Lower lobe of right lung (tissue), 2 donors: Measurements from ENCODE around the gene DRGX. TPM values are rescaled to one million over a fixed set of nuclear protein-coding genes. Genes with fewer than 3 reads are reported as not detected.

Source experiments
- ATAC-seq, 2 donors: fragments of 200-7000 bp; cut with Tn5 transposase; one replicate each; pipeline ENCODE4 v1.9.1; 2020 to 2022; ENCODE audit warnings: mild to moderate bottlenecking in 2 of 2, moderate library complexity in 2 of 2
- DNase-seq: peaks from one replicate; pipeline ENCODE4 v3.0.0-alpha.2; 2020
- H3K27ac ChIP-seq: fragments of 200-600 bp; one replicate; pipeline ENCODE4 v1.8.0; 2022
- H3K27me3 ChIP-seq: fragments of 200-600 bp; one replicate; pipeline ENCODE4 v1.8.0; 2022; ENCODE audit warnings: low read depth
- H3K36me3 ChIP-seq: fragments of 200-600 bp; one replicate; pipeline ENCODE4 v1.8.0; 2022; ENCODE audit warnings: mild to moderate bottlenecking
- H3K4me1 ChIP-seq: fragments of 200-600 bp; one replicate; pipeline ENCODE4 v1.8.0; 2022
- H3K4me3 ChIP-seq: fragments of 200-600 bp; one replicate; pipeline ENCODE4 v1.8.0; 2022; ENCODE audit warnings: mild to moderate bottlenecking
- H3K9me3 ChIP-seq: fragments of 200-600 bp; one replicate; pipeline ENCODE4 v1.8.0; 2022
- intact Hi-C: fragments of 100-400 bp; cut with DNase I; formaldehyde crosslinking; loops from one replicate; pipeline ENCODE4 v1.11.0; 2022
- total RNA-seq: library from RNA; stranded (reverse); fragmentation: NEBNext Ultra II Directional; extraction: Animal tissue kit (Norgen Biotek cat#: 25700); gene quantifications from one replicate; pipeline ENCODE4 v1.2.1, GENCODE V29; 2021
- TF ChIP-seq, protein P1 (sequence below): fragments of 200-600 bp; IDR thresholded peaks from one replicate; pipeline ENCODE4 v1.8.0; 2022; ENCODE audit warnings: antibody characterized with exemption, mild to moderate bottlenecking
- donor health status: DM: no; HTN: yes; CAD: no; lungs with severe emphysema.

Gene DRGX
- total RNA-seq, 1 donor from 2014 or later = not detected

DNA sequence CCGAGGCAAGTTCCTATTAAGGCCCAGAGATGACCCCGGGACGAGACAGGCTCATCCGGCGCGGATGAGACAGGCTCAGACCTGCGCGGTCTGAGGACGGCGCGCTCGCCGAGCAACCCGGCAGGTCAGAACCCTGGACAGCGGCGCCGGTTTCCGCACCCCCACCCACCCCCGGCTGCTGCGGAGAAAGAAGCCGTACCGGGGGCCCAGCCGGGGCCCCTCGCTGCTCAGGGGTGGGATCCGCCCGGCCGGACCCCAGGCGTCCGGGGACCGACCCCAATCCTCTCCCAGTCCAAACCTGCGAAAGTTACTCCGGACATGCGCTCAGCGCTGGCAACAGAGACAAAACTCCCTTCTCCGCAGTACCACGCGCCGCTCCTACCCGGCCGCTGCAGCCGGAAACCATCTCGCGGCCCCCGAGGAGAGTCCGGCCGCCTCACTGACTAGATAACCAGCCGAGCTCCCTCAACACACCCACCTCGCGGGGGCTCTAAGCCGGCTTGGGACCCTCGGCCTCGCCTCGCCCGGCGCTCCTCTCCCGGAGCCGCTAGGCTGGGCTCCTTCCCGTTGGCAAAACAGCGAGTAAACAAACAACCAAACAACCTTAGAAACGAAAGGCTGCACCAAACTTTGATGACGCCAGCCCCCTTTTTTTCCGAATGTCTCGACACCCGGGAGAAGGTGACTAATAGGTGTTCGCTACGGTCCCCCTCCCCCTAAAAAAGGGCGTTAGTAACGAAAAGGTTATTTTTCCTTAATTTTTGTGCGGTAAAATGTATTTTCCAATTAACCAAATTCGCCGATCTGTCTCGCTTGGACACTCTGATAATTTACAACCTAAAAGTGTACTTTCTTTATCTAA is 2.3 kb upstream of the DRGX start:
- DNase-seq = peak; percentile 67
- Histone ChIP-seq H3K4me3 (peak overlapping the region; percentile 34), H3K9me3 (no peaks in the 10 kb centered on the region), H3K27me3 (peaks cover 83% of the 10 kb centered on the region), H3K4me1 (peaks cover 29% of the 10 kb centered on the region), H3K36me3 (no peaks in the 10 kb centered on the region), H3K27ac (no peak overlapping the region)
- intact Hi-C loops = no loop called here
- peak; percentile 87 to 90 for ATAC-seq
- TF ChIP-seq, protein P1, sequence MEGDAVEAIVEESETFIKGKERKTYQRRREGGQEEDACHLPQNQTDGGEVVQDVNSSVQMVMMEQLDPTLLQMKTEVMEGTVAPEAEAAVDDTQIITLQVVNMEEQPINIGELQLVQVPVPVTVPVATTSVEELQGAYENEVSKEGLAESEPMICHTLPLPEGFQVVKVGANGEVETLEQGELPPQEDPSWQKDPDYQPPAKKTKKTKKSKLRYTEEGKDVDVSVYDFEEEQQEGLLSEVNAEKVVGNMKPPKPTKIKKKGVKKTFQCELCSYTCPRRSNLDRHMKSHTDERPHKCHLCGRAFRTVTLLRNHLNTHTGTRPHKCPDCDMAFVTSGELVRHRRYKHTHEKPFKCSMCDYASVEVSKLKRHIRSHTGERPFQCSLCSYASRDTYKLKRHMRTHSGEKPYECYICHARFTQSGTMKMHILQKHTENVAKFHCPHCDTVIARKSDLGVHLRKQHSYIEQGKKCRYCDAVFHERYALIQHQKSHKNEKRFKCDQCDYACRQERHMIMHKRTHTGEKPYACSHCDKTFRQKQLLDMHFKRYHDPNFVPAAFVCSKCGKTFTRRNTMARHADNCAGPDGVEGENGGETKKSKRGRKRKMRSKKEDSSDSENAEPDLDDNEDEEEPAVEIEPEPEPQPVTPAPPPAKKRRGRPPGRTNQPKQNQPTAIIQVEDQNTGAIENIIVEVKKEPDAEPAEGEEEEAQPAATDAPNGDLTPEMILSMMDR = no peak

DNA sequence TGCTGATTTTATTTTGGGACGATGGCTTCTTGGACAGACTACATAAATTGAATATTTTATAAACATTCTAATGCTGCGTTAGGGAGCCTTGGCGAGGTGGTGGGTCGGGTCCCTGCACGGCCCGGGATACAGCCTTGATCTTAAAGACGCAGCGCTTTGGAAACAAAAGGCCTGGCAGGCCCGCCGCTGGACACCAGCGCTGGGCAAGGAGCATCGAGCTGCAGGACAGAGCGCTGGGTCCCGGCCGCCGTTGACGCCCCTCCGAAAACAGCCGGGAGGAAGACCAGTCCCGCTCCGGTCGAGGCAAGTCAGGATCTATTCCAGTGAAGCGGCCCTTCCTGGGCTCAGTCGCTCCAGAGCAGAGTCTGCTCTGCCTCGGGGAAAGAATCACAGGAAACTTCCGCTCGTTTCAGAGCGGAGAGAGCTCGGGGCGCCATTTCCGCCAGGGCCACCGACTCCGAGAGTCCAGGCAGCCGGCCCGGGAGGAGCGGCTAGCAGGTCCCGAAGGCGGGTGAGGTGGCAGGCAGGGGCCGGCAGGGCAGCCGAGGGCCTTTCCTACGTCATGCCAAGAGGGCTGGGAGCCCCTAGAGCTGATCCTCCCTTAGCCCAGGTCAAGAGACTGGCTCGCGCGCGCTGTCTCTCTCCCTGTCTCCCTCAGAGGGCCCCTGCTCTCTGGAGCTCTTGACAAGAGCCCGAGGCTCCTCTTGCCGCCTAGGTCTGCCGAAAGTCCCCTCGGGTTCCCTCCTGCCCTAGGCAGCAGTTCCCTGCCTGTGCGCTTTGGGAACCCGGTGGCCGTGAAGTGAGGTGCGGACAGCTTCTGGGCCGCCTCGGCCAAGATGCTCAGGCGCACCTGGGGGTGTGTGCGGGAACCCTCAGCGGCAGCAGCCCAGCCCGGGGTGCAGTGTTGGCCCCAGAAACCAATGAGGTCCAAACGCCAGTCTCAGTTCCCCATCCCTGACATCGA is 1.4 kb upstream of the DRGX start:
- TF ChIP-seq, protein P1 = no peak
- ATAC-seq (peak in 1 of 2 donors; percentile 38), DNase-seq (no peak)
- intact Hi-C loops = no loop called here
- H3K27me3 ChIP-seq = peaks cover 83% of the 10 kb centered on the region
- H3K4me1 ChIP-seq = peaks cover 29% of the 10 kb centered on the region
- H3K4me3 ChIP-seq = no peak overlapping the region
- no peaks in the 10 kb centered on the region for H3K9me3 ChIP-seq
- H3K27ac ChIP-seq = no peak overlapping the region
- no peaks in the 10 kb centered on the region for H3K36me3 ChIP-seq

DNA sequence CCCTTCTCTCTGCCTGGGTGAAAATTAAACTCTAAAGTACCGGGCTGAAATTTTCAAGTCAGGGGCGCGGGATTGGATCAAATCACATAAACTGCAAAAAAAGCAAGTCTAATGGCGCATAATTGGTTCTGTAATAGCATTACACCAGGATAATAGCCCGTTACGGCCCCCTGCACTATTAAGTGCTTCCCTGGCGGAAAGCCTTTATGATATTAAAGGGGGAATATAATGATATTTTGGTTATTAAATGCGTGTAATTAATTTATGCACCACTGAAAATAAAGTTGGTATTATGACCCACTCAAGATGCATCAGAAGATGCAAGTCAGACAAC is 744 bp upstream of the DRGX start:
- Histone ChIP-seq H3K4me3 (no peak overlapping the region), H3K9me3 (no peaks in the 10 kb centered on the region), H3K4me1 (peaks cover 29% of the 10 kb centered on the region), H3K36me3 (no peaks in the 10 kb centered on the region), H3K27ac (no peak overlapping the region), H3K27me3 (peaks cover 84% of the 10 kb centered on the region)
- DNase-seq = no peak
- intact Hi-C loops = no loop called here
- TF ChIP-seq, protein P1 = no peak
- no peak for ATAC-seq

DNA sequence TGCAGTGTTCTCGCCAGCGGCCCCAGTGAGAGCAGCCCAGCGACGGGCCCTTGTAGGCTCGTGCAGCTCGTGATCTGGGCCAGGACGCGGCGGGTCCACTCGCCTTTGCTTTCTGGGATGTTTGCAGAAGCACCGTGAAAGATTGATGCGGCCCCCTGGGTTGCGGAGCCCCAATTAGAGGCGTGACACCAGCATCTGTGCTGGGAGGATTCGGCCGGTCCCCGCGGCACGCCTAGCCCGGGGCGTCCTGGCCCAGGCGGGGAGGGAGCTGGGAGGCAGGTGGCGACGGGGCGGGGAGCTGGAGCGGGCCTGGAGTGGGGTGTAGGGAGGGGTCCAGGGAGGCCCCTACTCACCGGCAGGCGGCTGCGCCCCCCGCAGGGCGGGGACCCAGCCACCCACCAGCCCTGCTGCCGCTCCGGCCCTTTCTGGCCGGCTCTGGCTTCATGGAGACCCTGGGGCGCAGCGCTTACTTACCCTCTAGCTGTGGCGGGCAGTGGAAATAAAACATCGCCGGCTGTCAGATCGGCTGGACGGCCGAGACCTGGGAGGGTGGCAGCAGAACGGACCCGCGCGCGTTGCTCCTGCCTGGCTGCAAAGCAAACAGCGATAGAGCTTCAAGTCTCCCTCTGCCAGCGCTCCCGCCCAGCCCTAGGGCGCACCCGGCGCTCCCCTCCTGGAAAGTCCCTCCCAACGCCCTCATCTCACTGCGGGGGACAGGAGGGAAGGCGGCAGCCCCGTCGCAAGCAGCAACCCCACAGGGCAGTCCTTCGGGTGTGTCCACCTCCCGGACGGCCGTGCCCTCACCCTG is 752 bp downstream of the DRGX start:
- no peaks in the 10 kb centered on the region for H3K9me3 ChIP-seq
- DNase-seq (no peak), ATAC-seq (peak; percentile 38 to 43)
- H3K4me1 ChIP-seq = peaks cover 29% of the 10 kb centered on the region
- H3K27me3 ChIP-seq = peaks cover 82% of the 10 kb centered on the region
- H3K27ac ChIP-seq = no peak overlapping the region
- intact Hi-C loops = no loop called here
- no peak overlapping the region for H3K4me3 ChIP-seq
- H3K36me3 ChIP-seq = no peaks in the 10 kb centered on the region
- TF ChIP-seq, protein P1 = no peak

DNA sequence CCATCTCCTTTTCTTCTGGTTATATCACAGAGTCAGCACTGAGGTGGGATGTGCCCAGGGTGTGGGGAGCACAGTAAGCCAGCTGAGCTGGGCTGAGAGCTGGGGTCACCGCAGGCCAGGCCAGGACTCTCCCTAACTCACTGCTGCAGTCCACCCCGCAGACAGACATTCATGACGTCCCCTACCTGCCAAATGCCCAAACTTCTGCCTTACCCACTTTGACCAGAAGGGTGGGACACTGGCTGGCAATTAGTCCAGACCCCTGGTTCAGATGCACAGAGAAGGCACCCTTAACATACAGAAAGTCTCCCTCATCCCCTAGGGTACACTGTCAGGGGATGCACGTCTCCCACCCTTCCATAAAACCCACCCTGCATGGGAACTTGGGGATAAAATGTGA is 2.1 kb downstream of the DRGX start:
- H3K9me3 ChIP-seq = no peaks in the 10 kb centered on the region
- H3K27ac ChIP-seq = no peak overlapping the region
- no peaks in the 10 kb centered on the region for H3K36me3 ChIP-seq
- TF ChIP-seq, protein P1 = no peak
- H3K27me3 ChIP-seq = peaks cover 73% of the 10 kb centered on the region
- DNase-seq (no peak), ATAC-seq (no peak)
- no peak overlapping the region for H3K4me3 ChIP-seq
- intact Hi-C loops = no loop called here
- peaks cover 29% of the 10 kb centered on the region for H3K4me1 ChIP-seq
